ENCODE data around the gene ZC3HAV1L. TPM values are rescaled to one million over a fixed set of nuclear protein-coding genes. Genes with fewer than 3 reads are reported as not detected.
A peak's percentile ranks its signal among the peaks of the same experiment; 100 is the strongest.

The ZC3HAV1L gene
- total and polyA plus RNA-seq, 2 experiments from 2014 or later = 6.0 to 23.5 TPM

GRCh38 chr7:138982204-138982623 is 53.6 kb downstream of the ZC3HAV1L start:
- Histone ChIP-seq H3K36me3 (no peaks in the 10 kb centered on the region), H3K4me1 (ENCODE audit: low read depth) (peaks cover 6% of the 10 kb centered on the region), H3K27me3 (no peaks in the 10 kb centered on the region), H3K27ac (no peak overlapping the region), H3K9me3 (ENCODE audit: low read depth) (no peaks in the 10 kb centered on the region), H3K4me3 (peak overlapping the region; percentile 51)
- no peak for TF ChIP-seq CTCF (IDR thresholded peaks at IDR 0.05; ENCODE audit: low read depth, low read length)
- peak in 1 of 2 donors; percentile 17 for DNase-seq (ENCODE audit: low read depth in 1 of 2, low spot score in 1 of 2)

- peak within 1 kb of the TSS; percentile 78 for H3K4me3 ChIP-seq
- TF ChIP-seq CTCF (IDR thresholded peaks at IDR 0.05; ENCODE audit: low read depth, low read length) = no peak
- H3K27ac ChIP-seq = peak within 1 kb of the TSS; percentile 67
- no peaks in the 10 kb centered on the region for H3K27me3 ChIP-seq
- no peaks in the 10 kb centered on the region for H3K9me3 ChIP-seq (ENCODE audit: low read depth)
- H3K4me1 ChIP-seq (ENCODE audit: low read depth) = peaks cover 10% of the 10 kb centered on the region
- H3K36me3 ChIP-seq = no peaks in the 10 kb centered on the region
- DNase-seq (ENCODE audit: low read depth in 1 of 2, low spot score in 1 of 2) = peak; percentile 76 to 87
Observed at GRCh38 chr7:138981332-138982203, 54.3 kb downstream of the ZC3HAV1L start, which contains the start of gene KIAA1549. KIAA1549 (minus strand) TSS chr7:138981389; CDS start chr7:138981269, 120 bp downstream.

- Histone ChIP-seq H3K9me3 (ENCODE audit: low read depth) (no peaks in the 10 kb centered on the region), H3K27ac (peak overlapping the region; percentile 52), H3K27me3 (no peaks in the 10 kb centered on the region), H3K4me1 (ENCODE audit: low read depth) (peaks cover 18% of the 10 kb centered on the region), H3K4me3 (peak overlapping the region; percentile 78), H3K36me3 (no peaks in the 10 kb centered on the region)
- DNase-seq (ENCODE audit: low read depth in 1 of 2, low spot score in 1 of 2) = no peak
- TF ChIP-seq CTCF (IDR thresholded peaks at IDR 0.05; ENCODE audit: low read depth, low read length) = no peak
Observed at GRCh38 chr7:138980563-138981291, 55.1 kb downstream of the ZC3HAV1L start.

GRCh38 chr7:138979988-138980562 is 55.8 kb downstream of the ZC3HAV1L start:
- peak; percentile 2 to 61 for DNase-seq (ENCODE audit: low read depth in 1 of 2, low spot score in 1 of 2)

More at GRCh38 chr7:138979988-138980562, 55.8 kb downstream of the ZC3HAV1L start:
- no peaks in the 10 kb centered on the region for H3K27me3 ChIP-seq
- no peak for TF ChIP-seq CTCF (IDR thresholded peaks at IDR 0.05; ENCODE audit: low read depth, low read length)
- H3K36me3 ChIP-seq = no peaks in the 10 kb centered on the region
- no peak overlapping the region for H3K27ac ChIP-seq
- peak overlapping the region; percentile 78 for H3K4me3 ChIP-seq
- H3K9me3 ChIP-seq (ENCODE audit: low read depth) = no peaks in the 10 kb centered on the region
- H3K4me1 ChIP-seq (ENCODE audit: low read depth) = peaks cover 23% of the 10 kb centered on the region

All from cardiac muscle cell (in vitro differentiated cells and primary cell).